Keratinocyte (primary cell): ENCODE measurements around the gene PRKCA. TPM values are rescaled to one million over a fixed set of nuclear protein-coding genes. Genes with fewer than 3 reads are reported as not detected.

Experiments used
- DNase-seq: peaks from one replicate; pipeline ENCODE4 v3.0.0-alpha.2; 2011; ENCODE audit warnings: low read depth, missing footprints, low spot score
- FAIRE-seq: peaks from 2 replicates; lab custom pipeline; 2011; peaks lifted over from hg19 to GRCh38; lab: Jason Lieb, UNC
- H2AFZ ChIP-seq: 2 replicates; pipeline ENCODE4 v1.6.0; 2012; ENCODE audit warnings: low read length, control low read depth, inconsistent platforms; ENCODE audit not compliant: control insufficient read depth
- H3K27ac ChIP-seq: 2 replicates; pipeline ENCODE4 v1.5.1; 2011; ENCODE audit warnings: low read length; ENCODE audit not compliant: control insufficient read depth, insufficient read depth
- H3K27me3 ChIP-seq: 3 replicates; pipeline ENCODE4 v1.6.0; 2011; ENCODE audit warnings: low read length; ENCODE audit not compliant: control insufficient read depth, insufficient read depth; ENCODE audit errors: extremely low read depth
- H3K36me3 ChIP-seq, 2 experiments: 2 replicates in 1 of 2; 3 replicates in 1 of 2; pipeline ENCODE4 v1.5.1; 2011; ENCODE audit warnings: low read length in 2 of 2, mild to moderate bottlenecking in 1 of 2; ENCODE audit not compliant: control insufficient read depth in 2 of 2, insufficient read depth in 2 of 2; ENCODE audit errors: extremely low read depth in 1 of 2
- H3K4me1 ChIP-seq: 3 replicates; pipeline ENCODE4 v1.5.1; 2011; ENCODE audit warnings: low read length; ENCODE audit not compliant: control insufficient read depth, insufficient read depth; ENCODE audit errors: extremely low read depth
- H3K4me2 ChIP-seq: 3 replicates; pipeline ENCODE4 v1.6.0; 2011; ENCODE audit warnings: low read depth, low read length; ENCODE audit not compliant: control insufficient read depth, insufficient read depth; ENCODE audit errors: extremely low read depth
- H3K4me3 ChIP-seq, 3 experiments: fragments of 200-600 bp in 1 of 3; sonication (generic) in 1 of 3; 2 replicates in 2 of 3; 3 replicates in 1 of 3; pipeline ENCODE4 v1.5.1; 2011 to 2016; ENCODE audit warnings: low read length in 3 of 3, mild to moderate bottlenecking in 3 of 3, control low read depth in 2 of 3, inconsistent platforms in 1 of 3, low read depth in 1 of 3, mixed read lengths in 1 of 3, mixed run types in 1 of 3, moderate library complexity in 1 of 3; ENCODE audit not compliant: control insufficient read depth in 2 of 3, insufficient read depth in 2 of 3; ENCODE audit errors: extremely low read depth in 1 of 3
- H3K79me2 ChIP-seq: 2 replicates; pipeline ENCODE4 v1.6.0; 2012; ENCODE audit warnings: low read length; ENCODE audit not compliant: control insufficient read depth, insufficient read depth
- H3K9ac ChIP-seq: 3 replicates; pipeline ENCODE4 v1.6.0; 2011; ENCODE audit warnings: low read length; ENCODE audit not compliant: control insufficient read depth, insufficient read depth; ENCODE audit errors: extremely low read depth
- H3K9me1 ChIP-seq: 3 replicates; pipeline ENCODE4 v1.6.0; 2011; ENCODE audit warnings: low read length; ENCODE audit not compliant: control insufficient read depth, insufficient read depth; ENCODE audit errors: extremely low read depth
- H3K9me3 ChIP-seq: 2 replicates; pipeline ENCODE4 v1.5.1; 2012; ENCODE audit warnings: low read depth, low read length; ENCODE audit not compliant: control insufficient read depth
- H4K20me1 ChIP-seq: 3 replicates; pipeline ENCODE4 v1.6.0; 2011; ENCODE audit warnings: low read length; ENCODE audit not compliant: control insufficient read depth, insufficient read depth; ENCODE audit errors: extremely low read depth
- EZH2 ChIP-seq: IDR thresholded peaks from one replicate; pipeline ENCODE4 v1.6.1; 2012; ENCODE audit warnings: inconsistent platforms, mild to moderate bottlenecking, low read length, moderate library complexity
- dilution Hi-C: fragments of 300-500 bp; cut with MboI; formaldehyde crosslinking; loops from one replicate; pipeline ENCODE4 v1.7.0; 2020; ENCODE audit warnings: low sequenced_read_pairs; ENCODE audit not compliant: extremely low pct_ligation_motif_present
- polyA plus RNA-seq, 5 experiments: library from polyadenylated mRNA; depleted of rRNA in 3 of 5; stranded (reverse) in 3 of 5; stranded (forward) in 1 of 5; unstranded in 1 of 5; fragments of >200 nt; gene quantifications; 1 replicate in 1 of 5; 2 replicates in 3 of 5; 3 replicates in 1 of 5; pipeline versions ENCODE4 v1.2.1 to v1.2.3, GENCODE V29; 2011 to 2012; ENCODE audit warnings: missing spikeins in 2 of 5, low read depth in 1 of 5, low replicate concordance in 1 of 5
- TF ChIP-seq, protein P1 (sequence below), 3 experiments: IDR thresholded peaks in 1 of 3; conservative IDR thresholded peaks in 1 of 3; optimal IDR thresholded peaks in 1 of 3; 2 replicates in 2 of 3; 3 replicates in 1 of 3; pipeline versions ENCODE3 to v1.5.1; 2011; ENCODE audit warnings: low read length in 3 of 3, mild to moderate bottlenecking in 3 of 3, moderate library complexity in 2 of 3, control low read depth in 1 of 3, inconsistent platforms in 1 of 3; ENCODE audit not compliant: insufficient read depth in 2 of 3; ENCODE audit errors: extremely low read depth in 1 of 3

The PRKCA gene
- polyA plus RNA-seq, 1 donor (not counting 4 experiments of a cell fraction or from before 2014, with no cell fraction given) = 3.6 TPM

DNA sequence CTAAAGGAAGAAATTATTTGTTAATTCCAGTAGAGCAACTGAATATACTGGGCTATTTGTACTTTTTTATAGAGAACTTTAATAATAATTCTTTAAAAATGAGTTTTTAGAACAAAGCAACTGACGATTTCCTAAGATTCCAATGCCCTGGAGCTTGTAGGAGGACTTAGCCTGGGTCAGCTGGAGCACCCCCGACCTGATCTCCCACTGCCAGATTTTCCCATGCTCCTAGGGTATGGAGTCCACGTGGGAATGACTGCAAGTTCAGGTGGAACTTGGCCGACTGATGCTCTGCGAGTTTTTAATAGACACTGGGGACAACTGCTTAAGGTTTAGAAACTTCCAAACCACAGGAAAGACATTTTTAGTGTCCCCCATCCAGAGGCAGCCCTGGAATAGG is 507.0 kb downstream of the PRKCA start:
- Histone ChIP-seq H3K36me3 (no peaks in the 10 kb centered on the region), H3K27ac (no peak overlapping the region), H4K20me1 (no peaks in the 10 kb centered on the region), H3K9me3 (no peaks in the 10 kb centered on the region), H2AFZ (no peak overlapping the region), H3K79me2 (no peaks in the 10 kb centered on the region), H3K27me3 (no peaks in the 10 kb centered on the region), H3K9ac (no peak overlapping the region), H3K4me3 (no peak overlapping the region), H3K4me2 (no peak overlapping the region), H3K9me1 (no peaks in the 10 kb centered on the region), H3K4me1 (no peaks in the 10 kb centered on the region)
- FAIRE-seq = no peak
- no peak for DNase-seq
- TF ChIP-seq, protein P1, sequence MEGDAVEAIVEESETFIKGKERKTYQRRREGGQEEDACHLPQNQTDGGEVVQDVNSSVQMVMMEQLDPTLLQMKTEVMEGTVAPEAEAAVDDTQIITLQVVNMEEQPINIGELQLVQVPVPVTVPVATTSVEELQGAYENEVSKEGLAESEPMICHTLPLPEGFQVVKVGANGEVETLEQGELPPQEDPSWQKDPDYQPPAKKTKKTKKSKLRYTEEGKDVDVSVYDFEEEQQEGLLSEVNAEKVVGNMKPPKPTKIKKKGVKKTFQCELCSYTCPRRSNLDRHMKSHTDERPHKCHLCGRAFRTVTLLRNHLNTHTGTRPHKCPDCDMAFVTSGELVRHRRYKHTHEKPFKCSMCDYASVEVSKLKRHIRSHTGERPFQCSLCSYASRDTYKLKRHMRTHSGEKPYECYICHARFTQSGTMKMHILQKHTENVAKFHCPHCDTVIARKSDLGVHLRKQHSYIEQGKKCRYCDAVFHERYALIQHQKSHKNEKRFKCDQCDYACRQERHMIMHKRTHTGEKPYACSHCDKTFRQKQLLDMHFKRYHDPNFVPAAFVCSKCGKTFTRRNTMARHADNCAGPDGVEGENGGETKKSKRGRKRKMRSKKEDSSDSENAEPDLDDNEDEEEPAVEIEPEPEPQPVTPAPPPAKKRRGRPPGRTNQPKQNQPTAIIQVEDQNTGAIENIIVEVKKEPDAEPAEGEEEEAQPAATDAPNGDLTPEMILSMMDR (optimal IDR thresholded peaks at IDR 0.05 in 1 of 3, IDR thresholded peaks at IDR 0.05 in 1 of 3, conservative IDR thresholded peaks at IDR 0.05 in 1 of 3; ENCODE audit: extremely low read depth in 1 of 3, insufficient read depth in 2 of 3, low read length in 3 of 3) = no peak
- no peak for TF ChIP-seq EZH2
- dilution Hi-C loops = no loop called here

DNA sequence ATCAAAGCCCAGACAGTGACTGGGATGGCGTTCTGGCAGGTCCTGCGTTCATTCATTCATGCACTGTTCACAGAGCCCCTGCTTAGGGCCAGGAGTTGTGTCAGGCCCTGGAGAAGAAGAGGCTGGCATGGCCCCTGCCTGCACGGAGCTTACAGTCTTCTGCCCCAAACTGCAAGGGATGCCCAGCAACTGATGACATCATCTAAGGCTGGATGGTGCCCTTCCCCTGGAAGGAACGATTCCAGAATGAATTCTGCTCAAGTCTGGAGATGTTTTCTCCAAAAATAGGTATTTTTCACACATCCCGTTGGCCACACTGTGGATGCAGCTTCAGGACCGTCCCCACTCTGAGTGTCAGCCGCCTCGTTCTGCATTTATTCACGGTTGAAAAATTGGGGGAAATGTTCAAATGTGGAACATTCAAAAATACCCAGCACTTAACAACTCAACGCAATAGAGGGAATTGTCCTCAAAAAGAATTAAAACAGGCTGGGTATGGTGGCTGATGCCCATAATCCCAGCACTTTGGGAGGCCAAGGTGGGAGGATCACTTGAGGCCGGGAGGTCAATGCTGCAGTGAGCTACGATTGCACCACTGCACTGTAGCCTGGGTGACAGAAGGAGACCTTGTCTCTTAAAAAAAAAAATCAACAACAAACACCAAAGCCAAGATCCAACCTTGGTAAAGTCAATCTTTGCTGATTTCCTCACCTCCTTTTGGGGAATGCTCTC is 508.7 kb downstream of the PRKCA start:
- Histone ChIP-seq H3K4me2 (no peak overlapping the region), H3K9me1 (no peaks in the 10 kb centered on the region), H2AFZ (no peak overlapping the region), H3K9ac (no peak overlapping the region), H3K27me3 (no peaks in the 10 kb centered on the region), H4K20me1 (no peaks in the 10 kb centered on the region), H3K9me3 (no peaks in the 10 kb centered on the region), H3K36me3 (no peaks in the 10 kb centered on the region), H3K4me3 (no peak overlapping the region), H3K79me2 (no peaks in the 10 kb centered on the region), H3K4me1 (no peaks in the 10 kb centered on the region), H3K27ac (no peak overlapping the region)
- DNase-seq = no peak
- dilution Hi-C loops = no loop called here
- TF ChIP-seq, protein P1 (optimal IDR thresholded peaks at IDR 0.05 in 1 of 3, IDR thresholded peaks at IDR 0.05 in 1 of 3, conservative IDR thresholded peaks at IDR 0.05 in 1 of 3; ENCODE audit: extremely low read depth in 1 of 3, insufficient read depth in 2 of 3, low read length in 3 of 3) = no peak
- TF ChIP-seq EZH2 = no peak
- no peak for FAIRE-seq
